DMS79 treated with DMSO at 0.1 percent for 48 hours (cell line): ENCODE measurements around the gene RNF130.
"Not testable (repeated sequence)": the region's sequence is repeated elsewhere in the genome, so short reads cannot be mapped to it uniquely, and the experiment has no call there.

Experiments used
- DNase-seq: peaks from one replicate; lab custom pipeline; 2025; lab: John Stamatoyannopoulos, UW

Gene RNF130

GRCh38 chr5:180103487-180104167 is 32.1 kb upstream of the RNF130 start:
- no peak for DNase-seq

GRCh38 chr5:180102636-180103035 is 31.1 kb upstream of the RNF130 start:
- DNase-seq: no peak

GRCh38 chr5:180101451-180102105 is 30.0 kb upstream of the RNF130 start:
- DNase-seq: no peak

DNA sequence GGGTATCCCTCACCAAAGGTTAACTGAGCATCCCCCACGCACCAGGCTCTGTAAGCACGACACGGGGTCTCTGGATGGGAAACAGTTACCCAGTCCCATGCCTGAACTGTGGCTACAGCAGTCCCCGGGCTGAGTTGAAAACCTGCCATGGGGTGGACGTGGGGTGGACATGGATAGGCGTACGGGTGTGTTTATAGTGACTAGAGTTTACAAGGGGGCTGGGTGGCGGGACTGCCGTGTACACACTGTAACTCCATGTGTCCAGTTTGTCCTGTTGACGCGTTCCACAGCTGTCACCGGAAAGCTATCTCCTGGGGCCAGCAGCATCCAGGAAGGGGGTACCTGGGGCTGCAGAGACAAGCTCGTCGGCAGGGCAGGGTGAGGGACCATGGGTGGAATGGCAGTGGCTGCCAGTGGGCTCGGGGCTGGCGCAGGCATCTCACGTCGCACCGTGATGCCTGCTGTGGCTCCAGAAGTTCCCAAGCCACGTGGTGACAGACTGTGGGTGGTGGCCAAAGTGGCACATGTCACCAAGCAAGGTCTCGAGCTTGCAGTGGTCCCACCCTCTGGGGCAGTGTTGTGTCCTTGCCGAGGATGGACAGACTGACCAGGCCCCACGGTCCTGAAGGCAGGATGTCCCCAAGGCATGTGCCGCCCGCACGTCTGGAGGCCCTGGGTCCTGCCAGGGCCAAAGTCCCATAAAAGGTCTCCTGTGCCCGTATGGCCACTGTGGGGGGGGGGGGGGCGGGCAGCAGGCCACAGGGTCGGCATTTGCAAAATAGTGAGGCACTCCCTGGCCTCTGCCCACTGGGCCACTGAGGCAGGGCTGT is 29.3 kb upstream of the RNF130 start:
- DNase-seq: no peak

DNA sequence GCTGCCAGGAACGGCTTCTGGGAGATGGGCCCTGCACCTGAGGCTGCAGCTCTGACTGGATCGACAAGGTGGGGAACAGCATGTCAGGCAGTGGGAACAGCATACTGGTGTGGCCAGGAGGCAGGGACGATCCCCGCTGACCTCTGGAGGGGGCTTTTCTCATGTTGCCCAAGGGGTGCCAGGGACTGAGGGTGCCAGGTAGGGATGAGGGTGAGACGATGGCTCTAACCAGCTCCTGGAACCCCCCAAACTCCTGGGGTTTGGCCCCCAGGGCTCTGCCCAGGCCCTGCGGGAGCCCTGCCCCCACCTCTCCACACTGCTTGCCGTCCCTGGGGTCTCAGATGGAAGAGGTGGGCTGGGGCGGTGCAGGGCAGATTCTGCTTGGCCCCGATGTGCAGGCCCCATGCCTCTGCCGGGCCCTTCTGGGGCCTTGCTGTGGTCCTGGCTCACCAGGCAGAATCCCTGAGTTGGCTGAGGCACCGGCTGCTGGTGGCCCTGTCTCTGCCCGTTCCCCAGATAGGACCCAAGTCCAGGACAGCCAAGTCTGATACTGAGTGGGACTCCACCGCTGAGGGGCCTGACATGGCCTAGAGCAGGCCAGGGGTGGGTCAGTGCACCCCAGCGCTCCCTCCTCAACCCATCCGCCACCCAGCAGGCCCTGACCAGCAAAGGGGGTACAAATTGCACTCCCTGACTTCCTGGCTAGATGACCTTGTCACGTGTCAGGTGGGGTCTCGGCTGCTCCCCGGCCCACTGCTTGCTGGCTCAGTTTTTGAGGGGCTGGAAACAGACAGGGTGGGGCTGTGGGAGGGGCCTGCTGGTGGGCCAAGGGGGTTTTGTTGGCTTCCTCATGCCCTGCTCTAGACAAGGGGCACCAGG is 28.4 kb upstream of the RNF130 start:
- DNase-seq: no peak

DNA sequence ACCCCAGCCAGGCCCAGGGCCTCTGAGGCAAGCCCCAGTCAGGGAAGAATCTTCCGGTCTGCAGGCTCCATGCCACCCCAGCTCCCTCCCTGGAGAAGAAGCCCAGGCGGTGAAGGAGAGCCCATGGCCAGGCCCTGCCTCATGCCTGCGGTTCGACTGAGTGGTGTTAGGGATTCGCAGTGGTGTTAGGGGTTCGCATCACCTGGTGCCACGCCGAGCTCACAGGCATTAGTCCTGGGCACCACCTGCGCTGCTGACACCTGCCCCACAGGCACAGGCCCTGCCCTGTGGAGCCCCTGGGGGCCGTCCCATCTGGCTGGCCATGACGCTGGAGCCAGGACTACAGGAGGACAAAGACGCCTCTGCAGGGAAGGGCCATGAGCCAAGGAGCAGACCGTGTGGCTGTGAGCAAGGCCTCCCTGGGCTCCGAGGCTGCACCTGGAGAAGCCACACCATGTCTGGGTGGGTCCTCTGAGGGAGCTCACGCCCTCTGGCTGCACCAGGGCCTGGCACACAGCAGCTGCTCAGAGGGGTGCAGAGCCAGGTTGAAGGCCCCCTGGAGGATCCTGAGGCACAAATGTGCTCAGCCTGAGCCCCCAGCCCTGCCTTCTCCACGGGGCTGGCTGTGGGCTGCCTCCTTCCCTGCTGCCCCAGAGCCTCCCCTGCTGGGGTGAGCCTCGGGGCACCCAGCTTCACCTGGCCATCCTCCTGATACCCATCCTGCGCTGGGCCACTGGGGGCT is 27.6 kb upstream of the RNF130 start:
- DNase-seq: no peak

DNA sequence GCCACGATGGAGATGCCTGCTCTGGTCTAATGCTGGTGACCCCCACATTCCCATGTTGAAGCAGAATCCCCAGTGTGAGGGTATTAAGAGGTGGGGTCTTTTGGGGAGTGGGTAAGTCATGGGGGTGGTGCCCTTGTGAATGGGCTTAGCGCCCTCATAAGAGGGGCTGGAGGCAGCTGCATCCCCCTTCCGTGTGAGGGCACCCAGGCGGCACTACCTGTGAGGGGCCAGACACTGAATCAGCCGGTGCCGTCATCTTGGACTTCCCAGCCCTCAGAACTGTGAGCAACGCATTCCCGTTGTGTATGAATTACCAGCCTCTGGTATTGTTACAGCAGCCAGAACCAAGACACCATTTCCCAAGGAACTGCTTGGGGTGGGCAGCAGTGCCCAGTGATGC is 27.0 kb upstream of the RNF130 start:
- DNase-seq: no peak

DNA sequence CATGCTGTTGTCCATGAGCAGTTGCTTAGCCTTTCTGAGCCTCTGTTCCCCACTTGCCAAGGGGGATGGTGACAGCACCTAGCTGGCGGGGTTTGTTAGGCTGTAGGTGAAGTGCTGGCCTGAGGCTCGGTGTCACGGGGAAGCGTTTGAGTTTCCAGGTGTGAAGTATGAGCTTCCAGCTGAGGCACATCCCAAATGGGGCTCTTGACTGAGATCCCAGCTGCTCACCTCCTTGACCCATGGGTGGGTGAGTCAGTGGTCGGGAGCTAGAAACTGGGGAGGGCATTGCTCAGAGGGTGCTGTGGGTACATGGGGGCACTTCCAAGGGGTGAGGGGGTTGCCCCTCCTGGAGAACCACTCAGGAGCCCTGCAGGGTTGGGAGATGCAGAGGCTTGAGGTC is 26.4 kb upstream of the RNF130 start:
- no peak for DNase-seq

- no peak for DNase-seq
Observed at GRCh38 chr5:180097163-180097894, 25.8 kb upstream of the RNF130 start.

DNA sequence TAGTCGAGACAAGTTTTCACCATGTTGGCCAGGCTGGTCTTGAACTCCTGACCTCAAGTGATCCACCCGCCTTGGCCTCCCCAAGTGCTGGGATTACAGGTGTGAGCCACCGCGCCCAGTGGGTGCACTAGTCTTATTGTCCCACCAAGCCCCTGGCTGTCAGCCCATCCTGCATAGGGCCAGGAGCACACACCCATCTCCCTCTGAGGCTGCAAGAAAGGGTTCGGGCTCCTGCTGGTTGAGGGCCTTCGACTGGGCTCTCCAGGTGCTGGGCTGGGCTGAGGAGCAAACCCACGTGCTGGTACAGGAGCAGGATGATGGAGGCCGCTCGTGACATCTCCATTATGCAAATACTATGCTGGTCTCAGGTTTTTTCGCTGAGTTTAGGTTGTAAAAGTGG is 25.1 kb upstream of the RNF130 start:
- no peak for DNase-seq

- no peak for DNase-seq
Observed at GRCh38 chr5:180095545-180095944, 24.0 kb upstream of the RNF130 start.

- DNase-seq: no peak
Observed at GRCh38 chr5:180093651-180094382, 22.3 kb upstream of the RNF130 start.

- DNase-seq: no peak
Observed at GRCh38 chr5:180093241-180093640, 21.7 kb upstream of the RNF130 start.

DNA sequence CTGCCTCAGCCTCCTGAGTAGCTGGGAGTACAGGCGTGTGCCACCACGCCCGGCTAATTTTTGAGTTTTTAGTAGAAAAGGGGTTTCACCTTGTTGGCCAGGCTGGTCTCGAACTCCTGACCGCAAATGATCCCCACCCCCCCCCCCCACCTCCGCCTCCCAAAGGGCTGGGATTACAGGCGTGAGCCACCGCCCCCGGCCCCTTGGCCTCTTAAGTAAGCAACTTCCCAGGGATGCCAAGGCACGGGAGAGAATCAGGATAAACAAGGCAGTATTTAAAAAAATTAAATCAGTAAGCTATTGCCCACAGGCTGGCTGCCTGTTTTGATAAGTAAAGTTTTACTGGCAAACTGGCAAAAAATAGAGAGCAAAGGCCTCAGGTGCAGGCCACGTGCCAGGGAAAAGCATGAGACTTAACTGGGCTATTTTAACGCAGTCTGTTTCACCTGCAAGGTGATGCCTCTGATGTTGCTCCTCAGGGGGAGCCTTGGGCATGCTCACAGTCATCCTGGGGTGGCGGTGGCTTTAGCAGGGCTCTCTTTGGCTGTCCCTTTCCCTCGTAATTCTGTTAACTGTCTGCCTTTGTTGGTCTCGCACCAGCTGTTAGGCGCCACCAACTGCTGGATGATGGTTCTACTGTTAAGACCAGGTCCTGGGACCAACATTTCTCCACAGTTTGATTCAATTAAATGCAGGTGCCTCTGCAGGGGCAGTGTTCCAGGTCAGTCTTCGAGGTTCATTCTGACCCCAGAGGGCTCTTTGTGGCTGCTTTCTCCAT is 19.4 kb upstream of the RNF130 start:
- peak; percentile 16 for DNase-seq

GRCh38 chr5:180090098-180090768 is 18.7 kb upstream of the RNF130 start:
- peak; percentile 6 for DNase-seq

- not testable (repeated sequence) for DNase-seq
Observed at GRCh38 chr5:180089628-180090027, 18.1 kb upstream of the RNF130 start.

GRCh38 chr5:180088561-180088960 is 17.0 kb upstream of the RNF130 start:
- no peak for DNase-seq

GRCh38 chr5:180086816-180087399 is 15.3 kb upstream of the RNF130 start:
- no peak for DNase-seq
